DMS153 treated with DMSO at 0.1 percent for 48 hours (cell line): ENCODE data around the gene NF2.
"Not testable (repeated sequence)": the region's sequence is repeated elsewhere in the genome, so short reads cannot be mapped to it uniquely, and the experiment has no call there.

Source experiments
- DNase-seq: peaks from one replicate; lab custom pipeline; 2025; ENCODE audit not compliant: unreplicated experiment; lab: John Stamatoyannopoulos, UW

The NF2 gene

GRCh38 chr22:29594447-29594846, 9.0 kb upstream of the NF2 start:
- not testable (repeated sequence) for DNase-seq

DNA sequence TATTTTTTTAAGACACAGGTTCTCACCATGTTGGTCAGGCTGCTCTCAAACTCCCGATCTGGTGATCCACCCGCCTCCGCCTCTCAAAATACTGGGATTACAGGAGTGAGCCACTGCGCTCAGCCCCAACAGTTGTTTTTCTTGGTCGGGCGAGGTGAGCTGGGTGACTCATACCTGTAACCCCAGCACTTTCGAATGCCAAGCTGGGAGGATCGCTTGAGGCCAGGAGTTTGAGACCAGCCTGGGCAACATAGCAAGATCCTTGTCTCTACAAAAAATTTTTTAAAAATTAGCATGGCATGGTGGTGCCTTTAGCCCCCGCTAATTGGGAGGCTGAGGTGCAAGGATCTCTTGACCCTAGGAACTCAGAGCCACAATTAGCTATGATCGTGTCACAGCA, 7.0 kb upstream of the NF2 start:
- no peak for DNase-seq

- DNase-seq, result not testable (repeated sequence)
Measured at GRCh38 chr22:29597871-29598683, 5.4 kb upstream of the NF2 start.

DNA sequence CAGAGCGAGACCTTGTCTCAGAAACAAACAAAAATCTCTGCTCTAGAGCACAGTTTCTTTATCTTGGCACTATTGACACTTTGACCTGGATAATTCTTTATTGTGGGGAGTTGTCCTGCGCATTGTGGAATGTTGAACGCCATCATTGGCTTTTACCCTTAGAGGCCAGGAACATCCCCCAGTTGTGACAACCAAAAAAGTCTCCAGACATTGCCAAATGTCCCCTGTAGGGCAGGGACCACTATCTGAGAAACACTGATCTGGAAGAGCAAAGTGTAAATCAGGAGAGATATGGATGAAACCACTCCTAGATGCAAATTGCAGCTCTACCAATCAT, 4.8 kb upstream of the NF2 start:
- DNase-seq, result no peak

DNA sequence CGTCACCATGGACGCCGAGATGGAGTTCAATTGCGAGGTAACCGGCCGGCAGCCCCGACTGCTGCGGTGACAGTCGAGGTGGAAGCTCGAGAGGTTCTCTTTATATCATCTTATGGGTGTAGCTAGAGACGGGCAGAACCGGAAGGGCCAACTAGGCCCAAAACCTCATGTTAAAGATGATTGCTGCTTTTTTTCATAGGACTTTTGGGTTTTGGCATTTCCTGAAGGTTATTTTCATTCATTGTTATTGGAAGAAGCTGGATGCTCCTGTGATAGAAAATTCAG, 585 bp downstream of the NF2 start:
- no peak for DNase-seq

GRCh38 chr22:29605527-29605850, 2.1 kb downstream of the NF2 start:
- no peak for DNase-seq

- no peak for DNase-seq
Measured at GRCh38 chr22:29606320-29606719, 2.9 kb downstream of the NF2 start.

DNA sequence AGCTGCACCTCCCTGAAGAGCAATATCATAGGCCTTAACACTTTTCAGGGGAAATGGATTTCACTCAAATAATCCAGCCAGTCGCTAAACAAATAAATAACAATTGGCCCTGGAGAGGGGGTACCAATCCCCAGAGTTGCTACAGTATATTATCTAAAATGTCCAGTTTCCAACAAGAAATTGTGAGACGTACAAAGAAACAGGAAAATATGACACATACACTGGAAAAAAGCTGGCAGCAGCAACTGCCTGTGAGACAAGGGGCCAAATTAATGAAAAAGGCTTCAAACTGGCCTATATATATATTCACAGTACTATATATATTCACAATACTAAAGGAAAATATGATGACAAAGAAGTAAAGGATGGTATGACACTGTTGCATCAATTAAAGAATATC, 4.0 kb downstream of the NF2 start:
- DNase-seq, result no peak

DNA sequence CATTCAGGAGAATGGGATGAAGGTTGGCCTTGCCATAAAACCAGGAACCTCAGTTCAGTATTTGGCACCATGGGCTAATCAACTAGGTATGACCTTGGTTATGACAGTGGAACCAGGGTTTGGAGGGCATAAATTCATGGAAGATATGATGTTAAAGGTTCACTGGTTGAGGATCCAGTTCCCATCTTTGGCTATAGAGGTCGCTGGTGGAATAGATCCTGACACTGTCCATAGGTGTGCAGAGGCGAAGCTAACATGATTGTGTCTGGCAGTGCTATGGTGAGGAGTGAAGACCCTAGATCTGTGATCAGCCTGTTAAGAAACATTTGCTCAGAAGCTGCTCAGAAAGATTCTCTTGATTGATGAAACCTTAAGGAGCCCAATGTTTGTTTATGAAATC, 5.7 kb downstream of the NF2 start:
- DNase-seq, result no peak

DNA sequence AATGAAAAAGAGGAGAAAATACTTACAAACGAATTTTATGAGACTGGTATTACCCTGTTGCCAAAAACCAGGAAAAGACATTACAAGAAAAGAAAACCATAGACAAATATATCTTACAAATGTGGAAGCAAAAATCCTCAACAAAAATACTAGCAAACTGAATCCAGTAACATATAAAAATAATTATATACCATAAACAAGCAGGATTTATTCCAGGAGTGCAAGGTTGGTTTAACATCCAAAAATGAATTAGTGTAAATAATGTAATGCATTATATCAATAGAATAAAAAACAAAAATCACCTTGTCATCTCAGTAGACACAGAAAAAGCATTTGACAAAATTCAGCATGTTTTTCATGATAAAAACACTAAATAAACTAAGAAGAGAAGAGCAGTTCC, 7.3 kb downstream of the NF2 start:
- no peak for DNase-seq

GRCh38 chr22:29615705-29616327, 12.4 kb downstream of the NF2 start:
- DNase-seq, result no peak

DNA sequence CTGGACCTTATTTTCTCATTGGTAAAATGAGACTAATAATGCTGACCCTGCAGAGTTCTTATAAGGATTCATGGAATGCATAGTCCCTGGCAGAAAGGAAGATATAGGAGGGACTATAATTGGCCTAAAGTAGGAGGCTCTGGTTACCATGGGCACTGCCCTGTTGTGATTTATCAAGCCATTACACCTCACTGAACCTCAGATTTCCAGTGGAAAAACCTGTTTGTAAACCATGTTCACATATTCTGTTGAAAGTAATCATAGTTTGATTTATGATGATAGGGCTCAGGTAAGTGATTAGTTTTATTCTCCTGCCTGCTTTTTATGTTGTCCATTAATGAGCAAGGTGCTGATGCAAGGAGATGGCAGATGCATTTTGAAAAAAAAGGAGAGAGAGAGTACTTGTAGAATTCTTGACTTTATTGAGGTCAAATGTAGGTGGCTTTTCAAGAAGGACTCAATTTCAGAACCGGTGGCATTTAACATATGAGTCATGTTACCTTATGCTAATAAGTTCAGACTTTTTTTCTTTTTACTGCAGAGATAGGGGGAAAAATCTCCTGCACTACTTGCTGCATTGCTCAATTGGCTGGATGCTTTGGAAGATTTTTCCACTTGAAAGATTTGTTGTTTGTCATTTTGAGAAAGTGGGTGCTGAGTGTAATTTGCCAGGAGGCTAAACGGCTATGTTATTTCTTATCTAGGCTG, 14.6 kb downstream of the NF2 start:
- no peak for DNase-seq

DNA sequence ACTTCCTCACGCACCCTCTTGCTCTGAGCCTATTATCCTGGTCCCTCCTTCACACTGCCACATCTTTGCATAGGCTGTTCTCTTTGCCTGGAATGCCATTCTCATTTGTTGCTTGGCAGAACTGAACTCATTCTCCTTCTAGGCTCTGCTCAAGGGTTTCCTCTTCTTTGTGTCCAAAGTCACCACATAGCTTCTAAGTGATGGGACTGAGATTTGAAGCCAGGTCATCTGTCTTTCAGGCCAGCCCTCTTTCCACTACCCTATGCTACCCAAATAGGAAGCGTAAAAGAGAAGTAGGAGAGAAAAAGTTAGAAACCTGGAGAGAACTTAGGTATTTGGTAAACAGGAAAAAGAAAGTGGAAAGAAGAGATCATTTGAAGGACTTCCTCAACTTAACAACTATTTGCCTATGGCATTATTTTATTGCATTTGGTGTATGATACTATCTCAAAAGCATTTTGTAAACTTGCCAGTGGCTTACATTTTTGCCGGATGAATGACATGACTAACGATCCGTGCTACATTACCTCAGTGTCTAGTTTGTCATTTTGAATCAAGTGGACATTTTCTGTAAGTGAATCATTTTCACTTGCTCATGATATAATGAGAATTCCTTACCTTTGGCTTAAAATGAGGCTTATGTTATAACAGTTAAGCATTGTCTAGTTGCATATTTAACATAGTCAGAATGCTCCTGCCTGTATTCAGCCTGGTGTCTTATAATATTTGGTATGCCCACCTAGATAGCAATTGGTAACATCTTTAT, 18.5 kb downstream of the NF2 start:
- DNase-seq, result no peak

GRCh38 chr22:29623059-29623458, 19.6 kb downstream of the NF2 start:
- no peak for DNase-seq

DNA sequence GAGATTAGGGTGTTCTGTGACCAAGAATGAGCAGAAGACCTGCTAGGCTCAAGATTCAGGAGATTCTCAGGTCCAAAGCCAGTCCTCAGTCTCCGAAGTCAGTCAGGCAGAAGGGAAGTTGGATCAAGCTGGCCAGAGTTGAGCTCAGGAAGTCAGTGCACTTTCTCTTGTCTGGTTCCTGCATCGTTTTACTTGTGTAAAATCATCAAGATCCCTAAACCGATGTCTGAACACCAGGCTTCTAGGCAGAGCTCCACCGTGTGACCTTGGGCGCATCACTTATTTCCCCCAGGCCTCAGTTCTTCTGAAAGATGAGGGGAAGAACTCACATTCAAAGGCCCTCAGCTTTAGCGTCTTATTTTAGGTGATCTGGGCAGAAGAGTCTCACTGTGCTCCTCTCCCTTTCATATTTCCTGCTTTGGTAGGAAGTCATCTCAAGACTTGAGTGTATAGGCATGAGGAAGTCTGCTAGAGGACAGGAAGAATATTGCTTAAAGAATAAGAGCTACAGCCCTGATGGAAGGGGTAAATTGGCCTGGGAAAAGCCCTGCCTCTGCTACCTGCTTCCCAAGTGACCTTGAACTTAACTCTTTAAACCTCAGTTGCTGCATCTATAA, 20.2 kb downstream of the NF2 start:
- DNase-seq, result no peak

GRCh38 chr22:29625090-29625825, 21.8 kb downstream of the NF2 start:
- DNase-seq, result peak; percentile 7

GRCh38 chr22:29626497-29627195, 23.2 kb downstream of the NF2 start:
- no peak for DNase-seq

DNA sequence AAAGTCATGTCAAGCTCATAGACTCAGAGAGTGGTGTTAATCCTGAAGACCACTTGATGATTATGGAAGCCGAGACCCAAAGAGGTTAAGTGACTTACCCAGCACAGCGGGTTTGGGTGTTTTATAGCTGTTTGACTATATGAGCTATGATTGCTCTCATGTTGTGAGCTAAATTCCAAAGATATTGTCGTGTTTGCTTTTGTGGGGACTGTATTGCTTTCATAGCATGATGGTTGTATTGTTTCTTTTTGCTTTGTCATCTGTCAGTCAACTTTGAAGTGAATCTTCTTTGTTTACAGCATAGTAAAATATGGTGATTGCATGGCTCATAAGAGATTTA, 23.7 kb downstream of the NF2 start:
- DNase-seq, result no peak

DNA sequence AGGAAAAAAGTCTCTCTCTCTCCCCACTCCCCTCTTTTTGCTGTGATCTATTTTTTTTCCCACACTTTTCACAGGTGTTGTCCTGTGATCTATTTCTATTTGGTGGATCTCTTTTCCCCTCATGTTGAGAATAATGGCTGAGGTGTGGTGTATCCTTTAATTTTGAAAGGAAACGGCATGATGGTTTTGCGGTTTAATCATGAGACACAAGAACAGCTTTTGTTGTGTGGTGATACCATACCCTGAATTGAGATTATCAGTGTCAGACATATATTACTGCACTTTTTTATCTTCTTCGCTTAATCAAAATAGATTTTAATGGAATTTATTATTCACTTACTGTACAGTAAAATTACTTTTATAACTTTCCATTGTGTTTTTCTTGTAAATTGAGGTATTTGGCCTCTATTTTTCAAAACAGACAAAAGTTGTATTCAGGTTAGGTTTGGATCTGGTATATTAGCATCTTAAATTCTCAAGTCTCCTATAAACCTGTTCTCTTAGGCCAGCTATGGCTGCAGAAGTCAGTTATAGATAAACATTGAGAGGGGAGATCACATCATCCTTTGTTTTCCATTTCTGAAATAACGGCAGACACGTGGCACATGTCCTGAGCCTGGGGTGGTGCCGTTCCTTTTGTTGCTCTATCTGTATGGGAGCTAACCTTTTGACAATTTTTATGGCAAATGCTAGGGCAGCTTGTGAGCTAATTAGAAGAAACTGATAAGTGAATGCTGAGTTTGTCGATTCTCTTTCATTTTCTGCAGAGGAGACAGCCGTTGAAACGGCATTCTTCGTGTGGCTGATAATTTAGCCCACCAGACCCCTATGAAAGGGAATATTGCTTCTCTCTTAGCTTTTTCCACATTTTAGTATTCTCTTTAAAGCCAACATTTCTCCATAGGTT, 25.8 kb downstream of the NF2 start:
- no peak for DNase-seq
